KMS-11 (cell line): Measurements from ENCODE around the gene PCP4L1.

ENCODE experiments used
- H2AFZ ChIP-seq: fragments of 200-600 bp; sonication (generic); 2 replicates; pipeline ENCODE4 v1.6.1; 2016; ENCODE audit warnings: antibody characterized with exemption, mixed run types, low read depth
- H3K27ac ChIP-seq: fragments of 200-600 bp; sonication (generic); 2 replicates; pipeline ENCODE4 v1.6.1; 2016; ENCODE audit warnings: mild to moderate bottlenecking, mixed run types
- H3K27me3 ChIP-seq: fragments of 200-600 bp; sonication (generic); 2 replicates; pipeline ENCODE4 v1.6.1; 2017; ENCODE audit warnings: mild to moderate bottlenecking, low read depth, mixed run types, moderate library complexity; ENCODE audit not compliant: insufficient read depth
- H3K36me3 ChIP-seq: fragments of 200-600 bp; sonication (generic); 2 replicates; pipeline ENCODE4 v1.6.1; 2017; ENCODE audit warnings: mild to moderate bottlenecking, mixed run types; ENCODE audit not compliant: insufficient read depth
- H3K4me1 ChIP-seq: fragments of 200-600 bp; sonication (generic); 2 replicates; pipeline ENCODE4 v1.6.1; 2016; ENCODE audit warnings: mild to moderate bottlenecking, low read depth, mixed run types; ENCODE audit not compliant: poor library complexity, severe bottlenecking
- H3K4me2 ChIP-seq: fragments of 200-600 bp; sonication (generic); 2 replicates; pipeline ENCODE4 v1.7.0; 2016; ENCODE audit warnings: mild to moderate bottlenecking, mixed run types
- H3K4me3 ChIP-seq: fragments of 200-600 bp; sonication (generic); IDR thresholded peaks from 2 replicates; pipeline ENCODE4 v1.6.1; 2017; ENCODE audit warnings: low read depth, low read length, mixed read lengths; ENCODE audit not compliant: insufficient read depth
- H3K79me2 ChIP-seq: fragments of 200-600 bp; sonication (generic); 2 replicates; pipeline ENCODE4 v1.6.1; 2016; ENCODE audit warnings: low read depth, mixed run types; ENCODE audit not compliant: insufficient read depth
- H3K9ac ChIP-seq: fragments of 200-600 bp; sonication (generic); 2 replicates; pipeline ENCODE4 v1.6.1; 2016; ENCODE audit warnings: mild to moderate bottlenecking, mixed run types
- H4K20me1 ChIP-seq: fragments of 200-600 bp; sonication (generic); 2 replicates; pipeline ENCODE4 v1.6.1; 2016; ENCODE audit warnings: mild to moderate bottlenecking, mixed run types; ENCODE audit not compliant: insufficient read depth
- TF ChIP-seq, protein P1 (sequence below): fragments of 200-600 bp; sonication (generic); conservative IDR thresholded peaks from 2 replicates; pipeline ENCODE4 v1.6.1; 2017; ENCODE audit warnings: low read depth, mild to moderate bottlenecking, antibody characterized with exemption, low read length, moderate library complexity, mixed read lengths

PCP4L1 gene

DNA sequence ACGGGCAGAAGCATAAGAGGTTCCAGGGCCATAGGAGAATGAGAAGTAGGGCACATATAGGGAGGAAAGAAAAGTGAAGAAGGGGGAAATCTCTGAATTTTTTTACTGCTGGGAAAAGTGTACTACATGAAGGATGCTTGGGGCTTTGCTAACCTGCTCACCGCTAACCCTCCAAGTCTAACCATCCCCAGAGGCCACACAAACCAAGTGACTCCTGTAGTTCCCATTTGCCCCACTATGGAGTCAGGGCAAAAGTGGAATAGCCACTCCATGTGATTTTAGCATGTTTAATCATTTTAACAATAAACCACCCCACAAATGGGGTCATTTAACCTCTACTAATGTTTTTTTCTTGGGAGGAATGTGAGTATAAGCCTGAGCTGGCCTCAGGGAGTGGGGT is 26.6 kb downstream of the PCP4L1 start:
- Histone ChIP-seq H2AFZ (no peak overlapping the region), H4K20me1 (no peaks in the 10 kb centered on the region), H3K4me3 (no peak overlapping the region), H3K27me3 (no peaks in the 10 kb centered on the region; the same call in 1 of the 2 replicates), H3K4me2 (no peak overlapping the region), H3K36me3 (no peaks in the 10 kb centered on the region), H3K4me1 (no peaks in the 10 kb centered on the region), H3K27ac (no peak overlapping the region), H3K9ac (no peak overlapping the region), H3K79me2 (no peaks in the 10 kb centered on the region)
- TF ChIP-seq, protein P1, sequence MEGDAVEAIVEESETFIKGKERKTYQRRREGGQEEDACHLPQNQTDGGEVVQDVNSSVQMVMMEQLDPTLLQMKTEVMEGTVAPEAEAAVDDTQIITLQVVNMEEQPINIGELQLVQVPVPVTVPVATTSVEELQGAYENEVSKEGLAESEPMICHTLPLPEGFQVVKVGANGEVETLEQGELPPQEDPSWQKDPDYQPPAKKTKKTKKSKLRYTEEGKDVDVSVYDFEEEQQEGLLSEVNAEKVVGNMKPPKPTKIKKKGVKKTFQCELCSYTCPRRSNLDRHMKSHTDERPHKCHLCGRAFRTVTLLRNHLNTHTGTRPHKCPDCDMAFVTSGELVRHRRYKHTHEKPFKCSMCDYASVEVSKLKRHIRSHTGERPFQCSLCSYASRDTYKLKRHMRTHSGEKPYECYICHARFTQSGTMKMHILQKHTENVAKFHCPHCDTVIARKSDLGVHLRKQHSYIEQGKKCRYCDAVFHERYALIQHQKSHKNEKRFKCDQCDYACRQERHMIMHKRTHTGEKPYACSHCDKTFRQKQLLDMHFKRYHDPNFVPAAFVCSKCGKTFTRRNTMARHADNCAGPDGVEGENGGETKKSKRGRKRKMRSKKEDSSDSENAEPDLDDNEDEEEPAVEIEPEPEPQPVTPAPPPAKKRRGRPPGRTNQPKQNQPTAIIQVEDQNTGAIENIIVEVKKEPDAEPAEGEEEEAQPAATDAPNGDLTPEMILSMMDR: no peak

DNA sequence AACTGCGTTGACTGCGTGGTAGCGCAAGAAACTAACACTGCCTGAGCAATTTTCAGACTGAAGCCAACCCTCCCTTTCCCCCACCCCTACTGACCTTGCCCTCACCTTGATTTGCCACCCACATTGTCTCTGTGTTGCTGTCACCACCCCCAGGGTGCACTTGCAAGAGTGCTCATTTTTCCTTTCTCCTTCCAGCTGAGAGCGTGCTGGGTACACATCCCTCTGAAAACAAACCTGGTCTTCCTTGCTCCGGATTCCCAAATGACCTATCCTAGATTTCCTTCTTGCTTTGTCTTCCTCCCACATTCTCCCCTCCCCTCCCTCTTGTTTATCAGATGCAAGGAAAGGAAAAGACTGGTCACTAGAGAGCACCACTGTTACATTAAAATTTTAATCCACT is 27.0 kb downstream of the PCP4L1 start:
- H3K27ac ChIP-seq: no peak overlapping the region
- TF ChIP-seq, protein P1: no peak
- no peak overlapping the region for H2AFZ ChIP-seq
- H3K9ac ChIP-seq: no peak overlapping the region
- no peak overlapping the region for H3K4me2 ChIP-seq
- H3K36me3 ChIP-seq: no peaks in the 10 kb centered on the region
- H4K20me1 ChIP-seq: no peaks in the 10 kb centered on the region
- no peak overlapping the region for H3K4me3 ChIP-seq
- no peaks in the 10 kb centered on the region for H3K4me1 ChIP-seq
- H3K27me3 ChIP-seq: no peaks in the 10 kb centered on the region; the same call in 1 of the 2 replicates
- H3K79me2 ChIP-seq: no peaks in the 10 kb centered on the region

DNA sequence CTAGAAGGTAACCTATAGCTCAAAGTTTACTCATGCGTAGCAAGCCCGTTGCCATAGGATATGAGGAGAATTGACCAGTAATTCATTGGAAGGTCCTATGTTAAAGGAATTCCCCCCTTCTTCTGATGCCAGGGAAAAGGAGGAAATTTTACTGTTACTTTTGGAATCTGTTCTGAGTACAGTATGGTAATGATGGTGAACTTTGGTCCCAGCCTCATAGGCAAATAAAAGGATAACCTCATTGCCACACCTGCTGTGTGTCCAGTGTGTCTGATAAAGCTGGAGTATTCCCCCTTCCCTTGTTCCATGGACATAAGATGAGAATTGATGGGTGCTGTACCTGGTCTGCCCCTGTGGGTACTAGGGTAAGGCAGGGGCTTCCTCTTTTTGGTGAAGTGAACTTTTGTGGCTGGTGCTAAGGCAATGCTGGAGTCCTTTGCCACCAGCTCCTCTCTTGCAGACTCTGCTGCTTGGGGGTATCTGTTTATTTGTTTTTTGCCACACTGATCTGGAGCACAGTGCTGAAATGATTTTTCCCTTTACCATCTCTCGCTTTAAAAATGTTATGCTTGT is 29.0 kb downstream of the PCP4L1 start:
- H3K27me3 ChIP-seq: no peaks in the 10 kb centered on the region; the same call in 1 of the 2 replicates
- no peaks in the 10 kb centered on the region for H4K20me1 ChIP-seq
- H3K4me2 ChIP-seq: no peak overlapping the region
- H3K4me1 ChIP-seq: no peaks in the 10 kb centered on the region
- H3K36me3 ChIP-seq: no peaks in the 10 kb centered on the region
- no peak overlapping the region for H3K4me3 ChIP-seq
- H3K27ac ChIP-seq: no peak overlapping the region
- H3K79me2 ChIP-seq: no peaks in the 10 kb centered on the region
- no peak overlapping the region for H3K9ac ChIP-seq
- TF ChIP-seq, protein P1: no peak
- H2AFZ ChIP-seq: no peak overlapping the region

- TF ChIP-seq, protein P1: no peak
- no peak overlapping the region for H3K27ac ChIP-seq
- H3K4me1 ChIP-seq: no peaks in the 10 kb centered on the region
Measured at GRCh38 chr1:161290779-161291178, 32.2 kb downstream of the PCP4L1 start.

More at GRCh38 chr1:161290779-161291178, 32.2 kb downstream of the PCP4L1 start:
- Histone ChIP-seq H4K20me1 (no peaks in the 10 kb centered on the region), H3K9ac (no peak overlapping the region), H3K79me2 (no peaks in the 10 kb centered on the region), H3K4me3 (no peak overlapping the region), H3K27me3 (no peaks in the 10 kb centered on the region), H3K36me3 (no peaks in the 10 kb centered on the region), H3K4me2 (no peak overlapping the region), H2AFZ (no peak overlapping the region)
